GM12878 (cell line): ENCODE measurements around the gene MARS1. TPM values are rescaled to one million over a fixed set of nuclear protein-coding genes. Genes with fewer than 3 reads are reported as not detected.
A peak's percentile ranks its signal among the peaks of the same experiment; 100 is the strongest.

Source experiments
- CBX5 ChIP-seq: sonication (generic); IDR thresholded peaks from 2 replicates; pipeline ENCODE4 v1.6.1; 2016; ENCODE audit warnings: low read depth, moderate library complexity, mild to moderate bottlenecking, inconsistent platforms
- E4F1 ChIP-seq: fragments of 450-650 bp; IDR thresholded peaks from 2 replicates; pipeline ENCODE4 v1.6.1; 2018; ENCODE audit warnings: borderline replicate concordance, mild to moderate bottlenecking; ENCODE audit not compliant: partially characterized antibody
- EGR1 ChIP-seq, 2 experiments: IDR thresholded peaks; 1 replicate in 1 of 2; 2 replicates in 1 of 2; pipeline ENCODE4 v1.6.1; 2011 to 2012; ENCODE audit warnings: low read depth in 2 of 2, low read length in 2 of 2, borderline replicate concordance in 1 of 2, mild to moderate bottlenecking in 1 of 2, moderate library complexity in 1 of 2
- KAT2A ChIP-seq: conservative IDR thresholded peaks from 2 replicates; pipeline ENCODE4 v1.6.1; 2011; ENCODE audit warnings: low read depth, low read length; ENCODE audit not compliant: control insufficient read depth
- KLF5 ChIP-seq: fragments of 450-650 bp; IDR thresholded peaks from 2 replicates; pipeline ENCODE4 v1.6.1; 2014; ENCODE audit warnings: mild to moderate bottlenecking; ENCODE audit not compliant: partially characterized antibody
- MTA3 ChIP-seq: IDR thresholded peaks from 2 replicates; pipeline ENCODE4 v1.6.1; 2012; ENCODE audit warnings: low read length, inconsistent platforms, borderline replicate concordance
- NBN ChIP-seq: fragments of 450-650 bp; IDR thresholded peaks from 2 replicates; pipeline ENCODE4 v1.6.1; 2016
- NFYA ChIP-seq: IDR thresholded peaks from 2 replicates; pipeline ENCODE4 v1.6.1; 2011; ENCODE audit warnings: low read depth, mild to moderate bottlenecking, low read length, improper control_type of control experiment, borderline replicate concordance
- NR2C1 ChIP-seq: fragments of 450-650 bp; IDR thresholded peaks from 2 replicates; pipeline ENCODE4 v1.6.1; 2017; ENCODE audit warnings: antibody characterized with exemption, mild to moderate bottlenecking, moderate library complexity
- PRDM15 ChIP-seq: fragments of 450-650 bp; formaldehyde crosslinking; IDR thresholded peaks from 2 replicates; pipeline ENCODE4 v1.4.0; 2020; ENCODE audit warnings: mild to moderate bottlenecking, moderate library complexity
- REST ChIP-seq: IDR thresholded peaks from 2 replicates; pipeline ENCODE4 v1.6.1; 2012; ENCODE audit warnings: mild to moderate bottlenecking, low read depth, low read length
- ZBED1 ChIP-seq: IDR thresholded peaks from 2 replicates; pipeline ENCODE4 v1.6.1; 2016; ENCODE audit warnings: borderline replicate concordance
- ZBTB4 ChIP-seq: fragments of 450-650 bp; formaldehyde crosslinking; IDR thresholded peaks from 2 replicates; pipeline ENCODE4 v1.4.0; 2022; ENCODE audit warnings: mild to moderate bottlenecking, moderate library complexity
- ZNF274 ChIP-seq: IDR thresholded peaks from one replicate; pipeline ENCODE4 v1.8.0; 2011; ENCODE audit not compliant: insufficient read length, insufficient read depth
- polyA plus RNA-seq, 11 experiments: library from polyadenylated mRNA; depleted of rRNA in 4 of 11; unstranded in 6 of 11; stranded (reverse) in 5 of 11; fragments of >200 nt; fragmentation: Nextera tagmentation in 4 of 11; fragmentation: Illumina TruSeq in 1 of 11; extraction: Ambion mirVana in 4 of 11; extraction: Trizol in 1 of 11; gene quantifications; 1 replicate in 1 of 11; 2 replicates in 10 of 11; pipeline versions ENCODE4 v1.2.1 to v1.2.3, GENCODE V29; 2011 to 2016; ENCODE audit warnings: inconsistent platforms in 2 of 11, missing spikeins in 2 of 11, low read depth in 1 of 11
- total RNA-seq, 4 experiments: library from RNA; depleted of rRNA in 3 of 4; stranded (reverse); fragments of >200 nt in 3 of 4; fragmentation: Illumina TruSeq in 1 of 4; extraction: Trizol in 1 of 4; gene quantifications; 2 replicates each; pipeline versions ENCODE4 v1.2.1 to v1.2.3, GENCODE V29; 2013 to 2021

The MARS1 gene
- total and polyA plus RNA-seq, 10 of the 15 experiments (the other 5 are each of a cell fraction or from before 2014, with no cell fraction given): 72.3 to 270 (median 153) TPM

GRCh38 chr12:57479376-57480115 lies 8.3 kb upstream of the MARS1 start, which contains the start of gene ARHGAP9 (continued):
- TF ChIP-seq REST (no peak), CBX5 (no peak), ZBTB4 (CRISPR knock-in tag) (no peak), EGR1 (IDR thresholded peaks at IDR 0.05; ENCODE audit: borderline replicate concordance in 1 of 2, low read depth in 2 of 2, low read length in 2 of 2) (no peak), NBN (0 out of 2 replicates have a peak, but pooled peaks have one; percentile 18), E4F1 (no peak), ZBED1 (no peak), MTA3 (no peak), NFYA (no peak), KAT2A (no peak), NR2C1 (no peak), KLF5 (no peak), PRDM15 (CRISPR knock-in tag) (no peak), ZNF274 (no peak)
